NCI-H146 treated with DMSO at 0.1 percent for 48 hours (cell line): ENCODE measurements around the gene LAPTM5.

Source experiments
- DNase-seq: peaks from one replicate; lab custom pipeline; 2025; ENCODE audit not compliant: unreplicated experiment; lab: John Stamatoyannopoulos, UW

LAPTM5 gene

GRCh38 chr1:30685796-30686165 lies 71.8 kb downstream of the LAPTM5 start:
- DNase-seq, result no peak

GRCh38 chr1:30684881-30685795 lies 72.4 kb downstream of the LAPTM5 start:
- DNase-seq, result peak; percentile 18

GRCh38 chr1:30684259-30684658 lies 73.3 kb downstream of the LAPTM5 start:
- no peak for DNase-seq

GRCh38 chr1:30683699-30684098 lies 73.9 kb downstream of the LAPTM5 start:
- no peak for DNase-seq
